AG04449 (cell line): Measurements from ENCODE around the gene PDZD2.

Source experiments
- CTCF ChIA-PET: fragments of 350-600 bp; formaldehyde crosslinking; extraction: SDS; loops from one replicate; lab custom pipeline; 2021; ENCODE audit warnings: antibody characterized with exemption; lab: Yijun Ruan, JAX
- POLR2A ChIA-PET: fragments of 400-600, 350-600 bp; formaldehyde crosslinking; extraction: SDS; loops from one replicate; lab custom pipeline; 2020; ENCODE audit warnings: antibody characterized with exemption, inconsistent platforms; lab: Yijun Ruan, JAX
- DNase-seq: peaks from one replicate; pipeline ENCODE4 v3.0.0-alpha.2; 2010; ENCODE audit warnings: low read depth, low spot score
- H3K4me3 ChIP-seq: 2 replicates; pipeline ENCODE4 v1.5.1; 2011; ENCODE audit warnings: low read depth, mild to moderate bottlenecking, control low read depth, low read length
- CTCF ChIP-seq: IDR thresholded peaks from one replicate; pipeline ENCODE4 v1.5.1; 2011; ENCODE audit warnings: mild to moderate bottlenecking, moderate library complexity, low read length, control low read depth, inconsistent platforms; ENCODE audit not compliant: insufficient read depth; ENCODE audit errors: missing control alignments

Gene PDZD2

DNA sequence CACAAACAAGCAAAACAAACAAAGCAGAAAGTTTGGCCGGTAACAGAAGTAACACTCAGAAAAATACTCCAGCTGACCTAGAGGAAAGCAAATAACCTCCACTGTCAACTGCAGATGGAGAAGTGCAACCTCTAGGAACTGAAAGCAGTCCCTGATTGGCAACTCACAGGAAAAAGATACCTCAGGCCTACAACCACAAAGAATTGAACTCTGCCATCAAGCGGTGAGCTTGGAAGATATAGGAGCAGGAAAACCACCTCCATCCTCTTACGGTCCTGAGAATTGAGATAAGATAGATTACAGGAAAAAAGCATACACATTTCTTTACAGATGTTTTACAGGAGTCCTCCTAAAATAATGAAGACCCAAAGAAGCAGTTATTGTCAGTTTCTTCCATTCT, 184.5 kb downstream of the PDZD2 start:
- no peak for TF ChIP-seq CTCF
- DNase-seq = no peak
- no peak overlapping the region for H3K4me3 ChIP-seq
- ChIA-PET POLR2A (no interaction called here), CTCF (interaction anchor here (0.6 to 10.8 kb wide), 6 partner anchors 12 to 271 kb away, joined by 3 to 195 read pairs (median 16); no protein-coding TSS in a partner anchor)

DNA sequence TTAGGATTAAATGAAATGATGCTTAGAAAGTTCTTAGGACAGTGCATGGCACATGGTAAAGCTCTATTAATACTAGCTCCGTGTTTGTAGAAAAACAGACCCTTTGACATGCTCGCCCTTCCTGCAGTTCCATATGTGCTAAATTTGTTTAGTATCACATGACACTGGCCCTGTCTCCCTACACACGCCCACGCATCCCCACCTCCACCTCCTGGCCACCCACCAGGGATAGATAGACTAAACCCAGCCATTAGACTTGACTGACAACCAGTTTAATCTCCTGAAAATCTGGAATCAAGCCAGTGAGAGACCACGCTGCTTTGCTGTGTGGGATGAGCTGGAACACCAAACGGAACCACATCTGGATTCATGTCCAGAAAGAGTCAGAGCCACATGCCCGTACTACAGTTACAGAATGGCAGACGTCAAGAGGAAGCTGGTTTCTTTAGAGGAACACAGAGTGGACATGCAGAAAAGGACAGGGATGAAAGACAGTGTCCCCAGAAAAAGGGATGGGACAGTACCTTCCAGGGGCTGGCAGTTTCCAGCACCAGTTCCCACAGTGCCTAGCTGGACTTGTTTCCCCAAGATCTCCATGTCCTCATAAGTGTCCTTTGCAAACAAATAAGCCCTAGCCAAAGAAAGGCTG, 186.1 kb downstream of the PDZD2 start:
- ChIA-PET POLR2A (no interaction called here), CTCF (interaction anchor here (0.9 to 10.8 kb wide), 23 partner anchors 12 to 505 kb away, joined by 3 to 195 read pairs (median 4); no protein-coding TSS in a partner anchor)
- TF ChIP-seq CTCF = no peak
- DNase-seq = no peak
- no peak overlapping the region for H3K4me3 ChIP-seq

GRCh38 chr5:31825518-31826068, 186.7 kb downstream of the PDZD2 start:
- POLR2A ChIA-PET = no interaction called here
- peak; percentile 38 for TF ChIP-seq CTCF
- no peak overlapping the region for H3K4me3 ChIP-seq
- CTCF ChIA-PET = interaction anchor here (0.7 to 10.8 kb wide), 28 partner anchors 9 to 504 kb away, joined by 3 to 195 read pairs (median 4); no protein-coding TSS in a partner anchor
- DNase-seq = peak; percentile 7

DNA sequence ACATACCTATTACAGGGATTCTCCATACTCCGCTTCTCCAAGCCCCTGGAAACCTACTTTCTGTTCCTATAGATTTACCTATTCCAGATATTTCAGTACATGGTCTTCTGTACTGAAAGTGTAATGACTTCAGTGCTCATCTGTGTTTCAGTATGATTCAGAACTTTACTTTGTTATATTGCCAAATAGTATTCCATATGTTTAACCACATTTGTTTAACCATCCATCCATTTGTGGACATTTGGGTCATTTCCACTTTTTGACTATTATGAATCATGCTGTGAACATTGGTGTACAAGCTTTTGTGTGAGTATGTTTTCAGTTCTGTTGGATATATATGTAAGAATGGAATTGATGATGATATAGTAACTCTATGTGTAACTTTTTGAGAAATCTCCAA, 188.9 kb downstream of the PDZD2 start:
- no peak for TF ChIP-seq CTCF
- ChIA-PET CTCF (interaction anchor here (0.7 to 10.8 kb wide), 5 partner anchors 10 to 271 kb away, joined by 3 to 195 read pairs (median 3); no protein-coding TSS in a partner anchor), POLR2A (no interaction called here)
- H3K4me3 ChIP-seq = no peak overlapping the region
- DNase-seq = no peak

- ChIA-PET CTCF (interaction anchor here (0.8 kb wide), 1 partner anchor 260 kb away, joined by 4 read pairs; no protein-coding TSS in a partner anchor), POLR2A (no interaction called here)
- H3K4me3 ChIP-seq = no peak overlapping the region
- TF ChIP-seq CTCF = no peak
- DNase-seq = no peak
These were observed 194.0 kb downstream of the PDZD2 start for GRCh38 chr5:31832966-31833365.

DNA sequence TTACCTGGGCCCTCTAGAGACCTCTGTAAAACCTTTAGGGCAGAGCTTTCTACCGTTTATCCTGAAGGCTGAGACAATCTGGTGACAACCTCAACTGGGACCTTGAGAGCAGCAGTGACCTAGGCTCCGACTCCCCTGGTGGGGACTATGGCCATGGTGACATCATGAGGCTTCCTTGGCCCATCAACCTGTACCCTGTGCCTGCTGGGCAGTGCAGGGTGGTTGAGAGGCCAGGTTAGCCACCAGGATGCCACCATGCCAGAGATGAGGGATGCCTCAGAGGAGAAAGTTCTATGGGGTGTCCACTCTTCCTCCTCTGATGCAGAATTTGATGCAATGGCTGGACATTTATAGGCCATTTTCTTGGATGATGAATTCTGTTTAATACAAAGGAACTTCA, 194.8 kb downstream of the PDZD2 start:
- ChIA-PET POLR2A (no interaction called here), CTCF (interaction anchor here (1.0 kb wide), 1 partner anchor 259 kb away, joined by 3 read pairs; no protein-coding TSS in a partner anchor)
- no peak overlapping the region for H3K4me3 ChIP-seq
- TF ChIP-seq CTCF = no peak
- no peak for DNase-seq
